NCI-H2171 treated with DMSO at 0.1 percent for 48 hours (cell line): ENCODE results near the gene PARD3B.
A peak's percentile ranks its signal among the peaks of the same experiment; 100 is the strongest.

Source experiments
- DNase-seq: peaks from one replicate; lab custom pipeline; 2025; lab: John Stamatoyannopoulos, UW

Gene PARD3B

DNA sequence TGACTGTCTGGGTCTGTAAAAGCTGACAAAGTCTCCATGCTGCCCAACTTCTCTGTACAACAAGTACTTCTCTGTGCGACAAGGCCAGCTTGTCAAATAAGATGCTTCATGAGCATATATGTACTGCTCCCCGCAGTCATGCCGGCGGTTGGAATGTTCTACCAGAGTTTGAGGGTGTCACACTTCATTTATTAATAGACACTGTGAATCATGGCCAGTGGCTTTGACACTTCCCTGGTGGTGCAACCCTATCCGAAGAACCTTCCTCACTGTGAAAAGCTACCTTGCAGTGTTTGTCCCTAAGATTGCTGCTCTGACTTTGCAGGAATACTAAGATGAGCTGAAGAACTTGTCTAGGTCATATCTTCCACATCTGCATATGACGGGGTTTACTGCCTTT lies 1016.2 kb downstream of the PARD3B start:
- DNase-seq: no peak

DNA sequence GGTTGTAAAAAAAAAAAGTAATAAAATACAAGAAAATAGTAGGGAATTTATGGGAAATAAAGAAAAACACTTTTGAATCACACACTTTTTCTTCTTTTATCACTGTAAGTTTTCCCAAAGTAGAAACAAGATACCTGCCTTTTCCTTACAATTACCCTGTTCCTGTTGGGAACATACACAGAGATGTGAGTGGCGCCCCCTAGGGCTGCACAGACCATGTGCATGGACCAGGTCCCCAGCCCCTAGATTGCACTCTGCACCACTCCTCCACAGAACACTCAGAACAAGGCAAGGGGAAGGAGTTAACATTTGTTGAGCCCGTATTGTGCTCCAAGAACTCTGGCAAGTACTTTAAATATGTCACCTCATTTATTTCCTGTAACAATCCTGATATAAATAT lies 1018.4 kb downstream of the PARD3B start:
- no peak for DNase-seq

DNA sequence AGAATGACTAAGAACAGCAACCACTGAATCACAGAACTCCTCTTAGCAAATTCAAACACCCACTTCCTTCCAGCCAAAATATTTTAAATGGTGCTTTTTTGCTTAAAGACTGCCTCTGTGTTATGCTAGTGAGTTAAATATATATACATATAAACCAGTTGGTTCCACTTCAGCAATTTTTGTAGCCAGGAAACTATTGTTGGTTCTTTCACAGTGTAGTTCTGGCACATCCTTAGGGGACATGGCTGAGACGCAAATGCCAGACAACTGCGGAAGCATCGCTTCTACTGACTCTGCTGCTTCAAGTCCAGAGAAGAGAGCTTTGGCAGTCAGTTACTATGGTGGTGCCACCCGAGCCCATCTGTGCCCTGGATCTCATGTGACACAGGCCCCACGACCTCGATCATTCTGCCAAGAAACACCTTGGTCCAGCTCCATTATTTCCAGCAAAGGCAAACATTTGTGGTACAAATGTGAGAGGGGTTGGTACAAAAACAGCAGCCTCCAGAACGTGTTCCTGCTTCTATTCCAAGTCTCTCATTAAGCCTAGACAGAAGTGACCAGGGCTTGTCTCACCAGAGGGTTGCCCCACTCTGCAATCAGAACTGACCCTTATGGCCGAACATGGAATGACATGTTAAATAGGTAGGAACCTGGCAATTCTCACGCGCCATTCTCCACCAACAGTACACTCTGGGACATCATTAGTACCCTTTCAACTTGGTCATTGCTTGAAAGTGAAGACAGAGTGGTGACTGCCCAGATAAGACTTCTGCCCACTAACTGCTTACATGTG lies 1019.3 kb downstream of the PARD3B start:
- DNase-seq: no peak

DNA sequence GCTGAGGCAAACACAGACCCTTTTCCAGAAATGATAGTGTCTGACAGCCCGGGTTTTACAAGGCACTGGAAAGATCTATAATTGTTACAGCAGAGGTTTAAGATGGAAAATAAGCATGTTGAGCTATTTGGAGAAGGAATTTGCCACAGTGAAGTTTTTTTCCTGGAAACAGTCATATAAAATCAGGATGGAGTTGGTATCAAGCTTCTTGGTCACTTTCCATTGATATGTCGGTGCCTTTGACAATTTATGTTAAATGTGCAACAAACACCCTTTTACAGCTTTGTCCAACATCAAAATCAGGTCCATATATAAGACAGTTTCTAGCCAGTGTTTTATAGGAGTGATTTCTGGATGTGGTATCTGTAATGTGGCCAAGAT lies 1019.9 kb downstream of the PARD3B start:
- DNase-seq: no peak

DNA sequence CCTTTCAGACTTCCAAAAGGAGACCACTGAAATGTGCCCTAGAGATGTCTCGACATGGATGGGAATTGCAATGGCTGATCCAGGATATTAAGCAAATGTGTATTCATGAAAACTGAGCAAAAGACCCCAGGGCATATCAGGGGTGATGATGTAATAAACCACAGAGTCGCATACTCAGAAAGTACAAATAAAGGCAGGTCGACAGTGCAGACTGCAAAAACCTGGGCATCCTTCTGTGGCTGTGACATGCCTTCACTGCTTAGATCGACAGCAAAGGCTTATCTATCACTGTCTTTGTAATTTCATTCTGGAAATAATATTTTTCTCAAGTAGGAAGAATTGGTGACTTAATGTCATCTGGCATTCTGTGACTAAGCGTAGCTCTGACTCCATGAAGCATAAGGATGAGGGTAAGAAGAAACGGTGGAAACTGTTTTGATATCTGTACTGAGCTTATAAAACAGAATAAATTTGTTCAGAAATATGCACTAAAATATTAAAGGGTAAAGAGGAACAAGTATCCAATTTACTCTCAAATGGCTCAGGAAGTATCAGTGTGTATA lies 1021.4 kb downstream of the PARD3B start:
- DNase-seq: no peak

DNA sequence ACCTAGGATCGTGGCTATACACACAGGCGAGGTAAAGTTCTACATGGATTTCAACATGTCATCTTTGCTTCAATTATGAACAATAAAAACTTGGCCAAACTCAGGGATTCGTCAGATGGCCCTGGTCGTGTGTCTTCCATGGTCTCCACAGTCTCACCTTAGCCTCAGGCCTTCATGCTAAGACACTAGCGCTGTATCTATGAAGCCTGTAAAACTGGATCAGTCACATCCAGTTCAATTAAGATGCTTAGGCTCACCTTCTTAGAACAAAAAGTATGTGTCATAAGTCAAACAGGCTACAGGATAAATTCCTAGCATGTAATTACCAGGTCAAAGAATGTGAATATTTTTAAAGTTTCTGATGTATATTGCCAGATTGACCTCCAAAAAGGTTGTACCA lies 1023.3 kb downstream of the PARD3B start:
- no peak for DNase-seq

DNA sequence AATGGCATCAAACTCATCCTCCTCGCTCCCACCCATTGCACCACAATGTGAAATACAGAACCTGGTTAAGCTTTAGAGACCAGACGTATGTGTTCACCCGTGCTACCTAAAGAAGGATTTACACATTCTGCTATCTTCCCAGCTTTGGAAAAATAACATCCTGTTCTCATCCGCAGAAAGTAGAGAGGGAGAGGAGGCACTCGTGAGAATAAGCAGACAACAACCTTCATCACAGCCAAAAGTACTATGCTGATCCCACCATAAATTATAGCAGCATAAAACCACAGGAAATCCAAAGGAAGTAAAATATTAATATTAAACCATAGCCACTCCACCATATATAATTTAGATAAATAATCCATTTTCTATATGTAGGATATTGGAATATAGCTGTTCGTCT lies 1025.4 kb downstream of the PARD3B start:
- DNase-seq: no peak

DNA sequence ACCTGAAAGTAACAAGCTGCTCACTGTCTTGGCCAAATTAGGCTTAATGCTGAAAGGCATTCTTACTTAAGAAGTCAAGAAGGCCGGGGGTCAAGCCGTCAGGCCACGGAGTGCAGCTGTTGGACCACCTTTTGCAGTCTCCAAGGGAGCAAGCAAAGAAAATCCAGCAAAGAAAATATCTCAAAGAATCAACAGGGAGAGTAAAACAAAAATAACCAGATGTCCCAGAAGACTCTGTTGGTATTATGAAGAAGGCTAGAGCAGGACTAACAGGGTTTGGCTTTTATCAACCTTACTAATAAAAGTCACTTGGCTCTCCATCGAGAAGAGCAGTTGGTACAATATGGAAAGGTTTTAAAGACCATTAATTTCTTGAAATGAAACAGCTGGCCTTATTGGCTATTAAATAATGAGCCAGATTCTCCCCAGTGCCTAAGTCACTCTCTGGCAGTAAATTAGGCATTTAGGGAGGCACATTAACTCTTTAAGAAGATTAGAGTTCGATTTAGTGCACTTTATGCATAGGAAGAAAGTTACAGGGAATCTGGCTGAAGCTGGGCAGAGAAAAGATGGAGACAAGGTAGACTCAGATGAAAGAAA lies 1026.2 kb downstream of the PARD3B start:
- DNase-seq: no peak

DNA sequence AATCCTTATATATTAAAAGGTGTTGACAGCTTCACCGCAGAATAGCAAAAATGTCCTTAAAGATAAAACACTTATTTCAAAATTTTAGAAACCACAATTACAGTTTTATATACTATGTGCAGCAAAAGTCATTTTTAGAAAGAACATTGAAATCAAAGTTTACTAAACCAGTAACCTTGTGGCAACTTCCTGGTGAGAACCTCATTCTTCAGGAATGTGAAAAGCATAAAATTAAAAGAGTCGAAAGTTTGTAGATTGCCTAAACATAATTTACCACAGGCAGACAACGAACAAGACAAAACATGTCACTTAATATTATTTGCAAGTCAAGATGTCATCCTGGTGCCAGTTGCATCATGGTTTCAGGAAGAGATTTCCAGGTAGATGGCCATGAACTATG lies 1028.7 kb downstream of the PARD3B start:
- no peak for DNase-seq

DNA sequence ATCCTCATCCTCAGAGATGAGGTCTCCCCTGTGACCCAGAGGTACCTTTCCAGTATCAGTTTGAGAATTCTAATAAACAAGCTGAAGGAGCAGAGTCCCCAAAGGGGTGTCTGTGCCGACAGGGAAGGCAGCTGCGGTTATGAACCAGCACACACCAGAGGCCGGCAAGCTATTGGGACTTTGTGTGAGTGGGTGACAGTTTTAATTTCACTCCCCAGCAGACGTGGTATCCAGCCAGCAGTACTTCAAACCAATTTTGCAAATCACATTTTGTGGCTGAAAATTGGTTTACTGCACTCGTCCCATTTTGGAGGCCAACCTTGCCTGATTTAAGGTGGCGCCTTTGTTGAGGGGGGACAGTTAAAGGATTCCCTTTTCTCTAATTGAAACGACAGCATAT lies 1034.1 kb downstream of the PARD3B start:
- no peak for DNase-seq

DNA sequence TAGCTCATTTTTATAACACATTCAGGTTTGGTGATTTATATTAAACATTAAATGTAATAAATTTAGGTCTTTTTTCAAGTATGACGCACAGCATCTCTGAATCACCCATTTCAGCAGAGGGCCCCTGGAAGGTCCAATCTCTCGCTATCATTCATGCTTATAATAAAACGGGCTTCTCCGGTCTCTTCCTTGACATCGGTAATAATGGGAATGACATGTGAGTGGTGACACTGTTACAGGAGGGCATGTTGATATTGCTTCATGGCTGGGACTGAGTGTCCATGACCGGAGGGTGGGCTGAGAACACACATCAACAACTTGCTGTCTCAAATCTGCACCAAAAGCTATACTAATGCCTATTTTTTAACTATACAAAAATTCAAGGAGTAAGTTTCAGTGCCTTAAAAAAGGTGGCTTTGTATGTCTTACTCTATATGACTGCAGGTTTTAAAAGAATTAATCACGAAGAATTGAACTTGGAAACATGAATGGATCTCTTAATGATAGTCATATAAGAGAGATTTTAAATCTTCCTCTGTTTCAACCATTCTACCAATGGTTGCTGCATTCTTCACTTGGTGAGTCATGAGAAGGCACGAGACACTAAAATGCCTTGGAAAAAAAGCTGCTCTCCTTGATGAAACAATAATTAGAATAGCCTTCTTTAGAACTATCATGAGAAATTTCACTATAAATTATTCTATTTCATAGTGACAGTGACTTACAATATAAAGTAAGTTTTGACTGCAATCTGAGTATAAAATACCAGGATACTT lies 1035.1 kb downstream of the PARD3B start:
- no peak for DNase-seq

DNA sequence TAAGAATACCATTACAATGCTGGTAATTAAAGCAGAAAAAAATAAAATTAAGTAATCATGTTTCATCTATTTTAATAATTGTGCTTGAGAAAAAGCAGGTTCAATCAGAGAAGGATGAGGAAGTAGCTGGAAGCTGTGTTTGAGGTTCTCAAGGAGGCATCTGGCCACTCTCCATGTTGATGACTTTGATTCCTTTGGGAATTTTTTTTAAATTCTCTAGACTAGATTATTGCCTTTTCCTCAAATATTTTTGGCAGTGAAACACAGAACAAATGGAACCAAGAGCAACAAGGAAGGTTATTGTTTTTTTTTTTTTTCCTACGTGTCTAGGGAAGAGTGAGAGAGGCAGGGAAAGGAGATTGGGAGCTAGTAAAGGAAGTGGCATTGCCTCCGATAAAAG lies 1037.1 kb downstream of the PARD3B start:
- peak; percentile 34 for DNase-seq

DNA sequence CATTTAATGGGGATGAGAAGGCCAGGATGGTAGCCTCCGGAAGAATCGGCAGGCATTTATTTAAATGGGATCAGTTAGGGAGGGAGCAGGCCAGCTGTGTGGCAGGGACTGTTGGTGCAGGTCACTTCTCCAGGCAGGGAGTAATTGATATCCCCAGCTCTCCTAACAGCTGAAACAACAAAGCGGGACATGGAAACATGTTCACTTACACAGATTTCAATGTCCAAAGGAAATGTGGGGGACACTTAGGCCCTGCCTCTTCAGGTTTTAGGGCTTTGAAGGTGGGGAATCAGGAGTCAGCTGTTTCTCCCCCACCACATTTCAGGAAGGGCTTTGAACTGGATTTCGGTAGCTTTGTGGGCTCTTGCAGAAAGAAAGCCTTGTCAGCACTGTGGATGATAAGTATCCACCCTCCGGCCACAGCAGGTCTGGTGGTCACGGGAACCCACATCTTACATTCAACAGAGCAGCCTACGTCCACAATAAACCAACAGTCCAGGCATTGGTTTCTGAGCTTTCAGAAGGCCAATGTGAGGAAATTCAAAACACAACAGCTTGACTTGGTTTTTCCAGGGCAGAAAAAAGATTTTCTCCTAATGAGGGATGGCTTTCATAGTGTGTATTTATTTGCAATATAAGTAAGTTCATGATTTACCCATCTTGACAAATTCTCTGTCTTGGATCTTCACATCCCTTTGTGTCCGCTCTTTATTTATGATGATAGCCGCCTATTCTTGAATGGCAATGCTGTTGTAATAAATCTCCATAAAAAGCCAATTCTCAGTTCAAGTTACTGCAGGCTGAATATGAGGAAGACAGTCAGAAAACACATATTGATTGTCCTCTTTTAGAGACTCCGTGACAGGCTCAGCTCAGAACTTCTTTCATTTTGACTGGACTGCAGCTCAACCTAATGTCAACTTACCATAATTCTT lies 1040.4 kb downstream of the PARD3B start:
- DNase-seq: no peak

DNA sequence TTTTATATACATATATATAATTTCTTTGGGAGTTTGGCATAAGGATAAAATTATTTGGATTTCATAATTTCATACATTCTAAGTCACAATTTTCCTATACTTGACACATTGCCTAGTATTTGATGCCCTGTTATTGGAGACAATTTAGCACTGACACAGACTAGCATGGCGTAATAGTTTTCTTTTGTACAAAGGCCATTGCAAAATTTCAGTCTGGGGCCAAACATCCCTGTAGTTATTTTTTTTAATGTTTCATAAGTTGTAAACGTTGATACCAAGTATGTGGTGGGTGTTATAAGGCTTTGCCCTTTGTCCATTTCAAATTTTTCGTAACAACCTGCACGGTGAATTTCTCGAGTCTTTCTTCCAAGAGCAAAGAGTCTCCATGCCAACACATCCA lies 1041.4 kb downstream of the PARD3B start:
- no peak for DNase-seq

DNA sequence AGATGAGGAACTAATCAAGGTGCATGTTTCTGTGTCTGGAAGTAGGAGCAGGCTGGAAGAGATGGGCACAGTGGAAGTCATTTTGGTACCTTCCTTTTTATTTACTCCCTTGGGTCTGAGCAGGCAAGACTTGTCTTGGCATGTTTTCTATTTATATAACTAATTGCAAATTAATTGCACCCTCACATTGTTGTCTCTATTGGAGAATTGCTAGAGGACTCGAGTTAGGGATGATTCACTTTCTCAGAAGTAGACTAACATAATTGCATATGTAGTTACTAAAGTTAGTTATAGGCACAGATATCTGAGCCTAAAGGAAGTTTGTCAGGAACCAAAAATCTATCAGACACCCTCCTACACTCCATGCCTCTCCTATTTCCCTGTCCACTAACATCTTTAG lies 1044.2 kb downstream of the PARD3B start:
- no peak for DNase-seq

DNA sequence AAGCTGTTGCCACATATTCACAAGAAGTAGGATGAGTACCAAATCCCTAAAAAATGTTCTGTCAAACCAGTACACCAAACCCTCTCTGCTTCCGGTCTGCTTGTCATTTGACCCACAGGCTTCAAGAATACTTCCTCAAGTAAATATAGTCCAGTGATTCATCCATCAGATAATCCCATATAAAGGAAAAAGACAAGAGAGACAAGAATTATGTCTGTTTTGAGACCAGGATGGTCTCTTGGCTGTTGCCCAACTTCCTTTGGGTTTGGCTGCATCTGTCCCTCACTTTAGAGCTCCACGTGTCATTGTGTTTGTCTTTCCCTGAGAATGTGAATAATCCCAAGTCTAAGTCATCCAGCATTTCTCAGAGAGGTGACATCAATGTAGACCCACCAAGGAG lies 1045.5 kb downstream of the PARD3B start:
- DNase-seq: no peak

DNA sequence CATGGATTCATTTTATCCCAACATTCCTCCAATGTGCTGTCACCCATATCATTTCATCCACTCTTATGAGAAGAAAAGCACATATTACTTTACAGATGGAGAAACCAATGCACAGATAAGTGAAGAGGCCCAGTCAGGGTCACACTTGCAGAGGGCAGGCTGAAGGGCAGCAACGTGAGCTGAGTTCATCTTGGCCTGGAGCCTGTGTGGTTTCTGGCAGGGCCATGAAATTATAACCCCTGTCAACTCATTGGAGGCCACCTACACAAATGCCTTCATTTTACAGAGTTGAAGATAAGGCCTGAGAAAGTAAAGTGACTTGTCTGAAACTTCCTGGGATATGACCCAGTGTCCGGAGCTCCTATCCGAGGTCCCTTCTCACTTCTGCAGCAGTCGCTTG lies 1048.6 kb downstream of the PARD3B start:
- DNase-seq: no peak

DNA sequence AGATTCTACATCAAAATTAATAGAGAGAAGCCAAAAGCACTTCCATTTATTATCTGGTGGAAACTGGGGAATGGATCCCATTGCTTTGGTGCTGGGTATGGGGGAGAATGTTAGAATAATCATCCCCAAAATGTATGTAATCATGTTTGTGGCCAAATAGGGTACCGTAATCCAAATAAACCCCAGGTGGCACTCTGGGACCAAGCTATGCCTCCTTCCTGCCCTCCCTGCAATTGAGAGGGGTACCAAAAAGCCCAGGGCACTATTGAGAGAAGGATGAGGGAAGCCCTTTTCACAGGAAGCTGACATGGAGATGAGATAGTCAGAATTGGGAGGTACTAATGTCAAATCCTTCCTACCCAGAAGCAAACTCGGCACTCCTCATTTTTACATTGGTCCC lies 1051.3 kb downstream of the PARD3B start:
- DNase-seq: no peak

DNA sequence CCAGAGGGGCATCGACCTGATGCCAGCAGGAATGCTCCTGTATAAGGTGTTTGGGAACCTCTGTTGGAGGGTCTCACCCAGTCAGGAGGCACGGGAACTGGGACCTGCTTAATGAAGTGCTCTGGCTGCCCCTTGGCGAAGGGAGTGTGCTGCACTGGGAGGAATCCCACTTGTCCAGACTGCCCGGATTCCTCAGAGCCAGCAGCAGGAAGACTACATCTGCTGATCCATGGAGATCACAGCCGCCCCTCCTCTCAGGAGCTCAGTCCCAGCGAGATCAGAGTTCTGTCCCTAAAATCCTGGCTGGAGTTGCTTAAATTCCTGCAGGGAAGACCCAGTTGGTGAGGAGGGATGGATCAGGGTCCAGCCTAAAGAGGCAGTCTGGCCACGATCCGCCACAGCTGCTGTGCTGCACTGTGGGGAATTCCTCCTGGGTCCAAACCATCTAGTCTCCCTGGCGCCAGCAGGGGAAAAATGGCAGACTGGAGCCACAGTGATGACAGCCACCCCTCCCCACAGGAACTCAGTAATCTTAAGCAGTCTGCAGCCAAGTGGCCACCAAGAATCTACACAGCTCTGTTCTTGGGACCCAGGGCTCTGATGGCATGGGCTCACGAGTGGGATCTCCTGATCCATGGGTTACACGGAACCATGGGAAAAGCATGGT lies 1060.5 kb downstream of the PARD3B start:
- DNase-seq: no peak

DNA sequence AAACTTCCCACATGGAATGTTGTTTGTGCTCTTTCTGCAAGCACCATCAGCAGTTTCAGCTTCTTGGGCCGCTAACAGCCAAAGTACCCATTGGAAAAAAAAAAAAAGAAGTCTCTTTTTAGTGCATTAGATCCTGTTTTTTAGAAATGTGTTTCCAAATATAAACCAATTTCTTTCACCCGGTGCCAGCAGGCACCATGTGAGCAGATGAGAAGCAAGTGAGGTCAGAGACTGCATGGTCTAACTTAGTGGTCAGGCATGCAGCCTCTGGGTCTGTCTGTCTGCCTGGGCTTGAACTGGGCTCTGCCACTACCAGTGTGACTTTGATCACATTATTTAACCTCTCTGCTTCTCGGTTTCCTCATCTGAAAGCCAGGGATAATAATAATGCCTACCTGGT lies 1061.9 kb downstream of the PARD3B start:
- DNase-seq: no peak

DNA sequence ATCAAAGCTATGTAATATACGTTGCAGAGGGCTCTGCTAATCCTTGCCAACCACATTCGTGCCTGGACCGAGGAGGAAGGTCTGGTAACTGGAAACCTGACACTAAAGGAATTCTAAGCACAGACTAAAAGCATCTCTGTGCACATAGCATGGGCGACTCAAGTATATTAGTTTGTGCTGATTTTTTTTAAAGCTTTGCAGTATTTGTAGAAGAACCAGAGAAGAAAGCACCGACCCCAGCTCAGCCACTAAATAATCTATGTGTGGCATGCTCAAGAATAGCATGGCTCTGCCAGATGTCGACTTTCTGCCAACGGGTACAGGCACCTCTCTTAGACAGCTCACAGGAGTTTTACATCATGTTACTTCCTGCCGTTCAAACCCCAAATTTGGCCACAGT lies 1063.8 kb downstream of the PARD3B start:
- DNase-seq: no peak
